SK-N-SH (cell line): ENCODE measurements around the gene EMC7. TPM values are rescaled to one million over a fixed set of nuclear protein-coding genes. Genes with fewer than 3 reads are reported as not detected.
"Not testable (repeated sequence)": the region's sequence is repeated elsewhere in the genome, so short reads cannot be mapped to it uniquely, and the experiment has no call there.

Experiments used
- CTCF ChIA-PET: fragments of 300-600, 350-600 bp; formaldehyde crosslinking; extraction: SDS; loops from one replicate; lab custom pipeline; 2021; lab: Yijun Ruan, JAX
- POLR2A ChIA-PET: fragments of 350-600 bp; sonication (Branson Sonifier 250); formaldehyde crosslinking; extraction: SDS; loops from one replicate; lab custom pipeline; 2020; ENCODE audit warnings: antibody characterized with exemption, inconsistent platforms; lab: Yijun Ruan, JAX
- DNase-seq: peaks from one replicate; pipeline ENCODE4 v3.0.0; 2012
- H2AFZ ChIP-seq: fragments of 200-600 bp; sonication (generic); 2 replicates; pipeline ENCODE4 v1.8.1; 2016; ENCODE audit warnings: antibody characterized with exemption, mild to moderate bottlenecking, low read depth
- H3F3A ChIP-seq: fragments of 200-600 bp; sonication (generic); replicated peaks from 2 replicates; pipeline ENCODE3; 2016; ENCODE audit warnings: antibody characterized with exemption, mild to moderate bottlenecking; ENCODE audit not compliant: insufficient read depth
- H3K27ac ChIP-seq, 2 experiments: fragments of 200-500 bp in 1 of 2; fragments of 200-600 bp in 1 of 2; sonication (Bioruptor generic) in 1 of 2; sonication (generic), shearing (Covaris generic) in 1 of 2; 2 replicates each; pipeline versions ENCODE4 v1.5.1 to v1.6.1; 2014 to 2016; ENCODE audit warnings: low read depth in 2 of 2, inconsistent platforms in 1 of 2, low read length in 1 of 2, mild to moderate bottlenecking in 1 of 2, mixed read lengths in 1 of 2
- H3K27me3 ChIP-seq: fragments of 200-600 bp; sonication (generic), shearing (Covaris generic); 2 replicates; pipeline ENCODE4 v1.6.1; 2016; ENCODE audit warnings: mixed run types; ENCODE audit not compliant: insufficient read depth
- H3K36me3 ChIP-seq, 2 experiments: fragments of 200-500 bp in 1 of 2; fragments of 200-600 bp in 1 of 2; sonication (Bioruptor generic) in 1 of 2; sonication (generic) in 1 of 2; replicated peaks in 1 of 2; 2 replicates each; pipeline versions ENCODE3 to v1.5.1; 2014 to 2016; ENCODE audit warnings: low read length in 1 of 2, mild to moderate bottlenecking in 1 of 2; ENCODE audit not compliant: insufficient read depth in 2 of 2, control insufficient read depth in 1 of 2
- H3K4me1 ChIP-seq, 2 experiments: fragments of 200-500 bp in 1 of 2; fragments of 200-600 bp in 1 of 2; sonication (Bioruptor generic) in 1 of 2; sonication (generic), shearing (Covaris generic) in 1 of 2; 2 replicates each; pipeline versions ENCODE4 v1.5.1 to v1.6.1; 2014 to 2016; ENCODE audit warnings: low read depth in 1 of 2, low read length in 1 of 2, mixed run types in 1 of 2; ENCODE audit not compliant: insufficient read depth in 2 of 2, control insufficient read depth in 1 of 2
- H3K4me2 ChIP-seq: fragments of 200-600 bp; sonication (generic), shearing (Covaris generic); 2 replicates; pipeline ENCODE4 v1.6.1; 2017; ENCODE audit warnings: mixed run types
- H3K4me3 ChIP-seq, 2 experiments: fragments of 200-500 bp in 1 of 2; fragments of 200-600 bp in 1 of 2; sonication (Bioruptor generic) in 1 of 2; sonication (generic), shearing (Covaris generic) in 1 of 2; 2 replicates each; pipeline versions ENCODE4 v1.5.1 to v1.8.1; 2014 to 2016; ENCODE audit warnings: low read depth in 2 of 2, inconsistent platforms in 1 of 2, low read length in 1 of 2, mild to moderate bottlenecking in 1 of 2, mixed read lengths in 1 of 2, moderate library complexity in 1 of 2
- H3K79me2 ChIP-seq: fragments of 200-600 bp; sonication (generic); 2 replicates; pipeline ENCODE4 v1.8.1; 2017; ENCODE audit warnings: mild to moderate bottlenecking; ENCODE audit not compliant: insufficient read depth
- H3K9ac ChIP-seq: fragments of 200-600 bp; sonication (generic); 2 replicates; pipeline ENCODE4 v1.6.1; 2017; ENCODE audit warnings: mixed run types
- H3K9me2 ChIP-seq: fragments of 200-600 bp; sonication (generic); 2 replicates; pipeline ENCODE4 v1.6.1; 2017; ENCODE audit warnings: mixed run types
- H3K9me3 ChIP-seq: fragments of 200-600 bp; sonication (generic); 2 replicates; pipeline ENCODE4 v1.6.1; 2017; ENCODE audit warnings: mixed run types, mild to moderate bottlenecking, moderate library complexity
- H4K20me1 ChIP-seq: fragments of 200-600 bp; sonication (generic); 2 replicates; pipeline ENCODE4 v1.6.1; 2017; ENCODE audit warnings: mild to moderate bottlenecking, mixed run types; ENCODE audit not compliant: insufficient read depth
- CHD2 ChIP-seq: fragments of 150-350 bp; IDR thresholded peaks from 2 replicates; pipeline ENCODE4 v1.6.1; 2018; ENCODE audit warnings: low read length; ENCODE audit not compliant: partially characterized antibody
- JUND ChIP-seq: IDR thresholded peaks from 2 replicates; pipeline ENCODE4 v1.4.0; 2012
- NFIC ChIP-seq: IDR thresholded peaks from 2 replicates; pipeline ENCODE4 v1.4.0; 2012; ENCODE audit warnings: borderline replicate concordance
- RXRA ChIP-seq: IDR thresholded peaks from 2 replicates; pipeline ENCODE4 v1.4.0; 2012; ENCODE audit warnings: low read depth, mild to moderate bottlenecking, borderline replicate concordance
- TAF1 ChIP-seq: IDR thresholded peaks from 2 replicates; pipeline ENCODE4 v1.6.1; 2012; ENCODE audit warnings: low read depth, mild to moderate bottlenecking, low read length, moderate library complexity, borderline replicate concordance
- WGBS: methylation state at CpG from one replicate; pipeline ENCODE4 v1.1.6; 2017; ENCODE audit warnings: low lambda C conversion rate; 5-methylcytosine and 5-hydroxymethylcytosine counted together
- polyA plus RNA-seq, 3 experiments: library from polyadenylated mRNA; depleted of rRNA; stranded (reverse); fragments of >200 nt; gene quantifications; 2 replicates each; pipeline ENCODE4 v1.2.3, GENCODE V29; 2012
- TF ChIP-seq, protein P1 (sequence below): IDR thresholded peaks from 2 replicates; pipeline ENCODE4; 2012

Gene EMC7
- polyA plus RNA-seq, 1 of the 3 experiments (the other 2 are of a cell fraction), result 92.3 TPM

DNA sequence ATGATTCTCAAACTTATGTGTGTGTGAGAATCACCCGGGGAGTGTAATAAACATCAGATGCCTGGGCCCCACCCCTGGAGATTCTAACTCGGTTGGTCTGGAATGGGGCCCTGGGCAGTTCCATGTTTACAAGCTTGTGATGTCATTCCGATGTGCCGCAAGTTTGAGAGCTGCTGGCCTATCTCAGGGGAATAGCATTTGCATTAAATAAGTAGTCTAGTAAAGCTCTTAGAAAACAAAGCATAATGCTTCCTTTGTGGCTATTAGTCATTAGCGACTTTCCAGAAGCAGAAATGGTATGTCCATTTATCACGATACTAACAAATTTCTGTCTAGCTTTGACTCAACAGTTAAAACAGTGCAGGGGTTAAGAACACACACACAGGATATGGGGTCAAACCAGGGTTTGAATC, 21.1 kb upstream of the EMC7 start:
- no peaks in the 10 kb centered on the region for H3K9me3 ChIP-seq
- H3K79me2 ChIP-seq, result no peaks in the 10 kb centered on the region
- no peaks in the 10 kb centered on the region for H3K4me1 ChIP-seq
- H3F3A ChIP-seq, result peaks cover 4% of the 10 kb centered on the region
- POLR2A ChIA-PET, result no interaction called here
- H2AFZ ChIP-seq, result 0 out of 2 replicates have a peak overlapping the region, but pooled peaks have one; percentile 3
- CTCF ChIA-PET, result interaction anchor here (2.2 to 3.4 kb wide), 2 partner anchors 13 to 87 kb away, joined by 5 to 21 read pairs; partner anchors contain the start of gene KATNBL1
- no peak overlapping the region for H3K9ac ChIP-seq
- no peak overlapping the region for H3K4me3 ChIP-seq
- no peaks in the 10 kb centered on the region for H3K9me2 ChIP-seq
- no peaks in the 10 kb centered on the region for H4K20me1 ChIP-seq
- no peaks in the 10 kb centered on the region for H3K27me3 ChIP-seq
- no peak overlapping the region; the same call in 1 of the 2 replicates for H3K4me2 ChIP-seq
- H3K36me3 ChIP-seq, result no peaks in the 10 kb centered on the region
- peak overlapping the region in 1 of 2 experiments; percentile 37; a peak in 1 of 4 replicates for H3K27ac ChIP-seq
- 64% methylated on average over 6 of the region's 6 CpGs for WGBS
- TF ChIP-seq RXRA (no peak), CHD2 (no peak), NFIC (no peak), TAF1 (no peak), JUND (no peak)
- TF ChIP-seq, protein P1, sequence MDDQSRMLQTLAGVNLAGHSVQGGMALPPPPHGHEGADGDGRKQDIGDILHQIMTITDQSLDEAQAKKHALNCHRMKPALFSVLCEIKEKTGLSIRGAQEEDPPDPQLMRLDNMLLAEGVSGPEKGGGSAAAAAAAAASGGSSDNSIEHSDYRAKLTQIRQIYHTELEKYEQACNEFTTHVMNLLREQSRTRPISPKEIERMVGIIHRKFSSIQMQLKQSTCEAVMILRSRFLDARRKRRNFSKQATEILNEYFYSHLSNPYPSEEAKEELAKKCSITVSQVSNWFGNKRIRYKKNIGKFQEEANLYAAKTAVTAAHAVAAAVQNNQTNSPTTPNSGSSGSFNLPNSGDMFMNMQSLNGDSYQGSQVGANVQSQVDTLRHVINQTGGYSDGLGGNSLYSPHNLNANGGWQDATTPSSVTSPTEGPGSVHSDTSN, result 0 out of 2 replicates have a peak, but pooled peaks have one; percentile 26
- DNase-seq, result no peak

- POLR2A ChIA-PET, result not testable (repeated sequence)
- CTCF ChIA-PET, result interaction anchor here (2.2 kb wide), 1 partner anchor 88 kb away, joined by 5 read pairs; the partner anchor contains the start of gene KATNBL1
These were observed 20.1 kb upstream of the EMC7 start for GRCh38 chr15:34121786-34122185.

GRCh38 chr15:34120420-34120819, 18.8 kb upstream of the EMC7 start:
- CTCF ChIA-PET, result interaction anchor here (1.3 kb wide), 1 partner anchor 10 kb away, joined by 3 read pairs; no protein-coding TSS in a partner anchor
- H3K36me3 ChIP-seq, H3K79me2 ChIP-seq, H3K4me2 ChIP-seq, H3K27ac ChIP-seq, H3K4me1 ChIP-seq, POLR2A ChIA-PET, H3K27me3 ChIP-seq, H2AFZ ChIP-seq, DNase-seq, H3F3A ChIP-seq, H4K20me1 ChIP-seq, H3K9ac ChIP-seq, H3K4me3 ChIP-seq, H3K9me3 ChIP-seq, H3K9me2 ChIP-seq: not testable (repeated sequence)
- 31% methylated on average over 2 of the region's 2 CpGs for WGBS

More at GRCh38 chr15:34121786-34122185, 20.1 kb upstream of the EMC7 start:
- not testable (repeated sequence) for H2AFZ ChIP-seq, H4K20me1 ChIP-seq, H3F3A ChIP-seq, H3K9me2 ChIP-seq, H3K27me3 ChIP-seq, H3K4me2 ChIP-seq, H3K9ac ChIP-seq, H3K9me3 ChIP-seq, H3K4me1 ChIP-seq, H3K36me3 ChIP-seq, H3K79me2 ChIP-seq, H3K4me3 ChIP-seq, DNase-seq
- peak overlapping the region in 1 of 2 experiments; percentile 37; a peak in 1 of 4 replicates for H3K27ac ChIP-seq
- 85% methylated on average over 12 of the region's 12 CpGs for WGBS
